Right cardiac atrium (tissue), 5 donors: ENCODE measurements around the gene TMED1. TPM values are rescaled to one million over a fixed set of nuclear protein-coding genes. Genes with fewer than 3 reads are reported as not detected.

Source experiments
- microRNA-seq, 2 donors: library from miRNA; unstranded; fragments of <30 nt; microRNA quantifications; one replicate each; pipeline ENCODE4 v1.2.0, GENCODE V29; 2020 to 2021
- polyA plus RNA-seq: library from polyadenylated mRNA; stranded (reverse); fragments of 200-250 nt; gene quantifications from one replicate; pipeline ENCODE4 v1.2.3, GENCODE V29; 2013
- total RNA-seq, 4 donors: library from RNA; stranded (reverse); fragmentation: NEBNext Ultra II Directional; extraction: Animal tissue kit (Norgen Biotek cat#: 25700); gene quantifications; one replicate each; pipeline ENCODE4 v1.2.1, GENCODE V29; 2021
- donor health status: healthy with polysubstance abuse.
- donor health status: DM: no; HTN: yes; CAD: no.
- donor health status: DM: no; HTN: no; CAD: no.
- donor health status: DM: no; HTN: yes; CAD: no; lungs with severe emphysema.
- donor health status: DM: yes; HTN: yes; CAD: no.

The TMED1 gene
- total and polyA plus RNA-seq, 5 donors, result 24.6 to 43.4 (median 28.7) TPM

Small RNAs within 50 kb of the gene (microRNA-seq; reads per million reads assigned to microRNA genes)
- gene MIR199A1, result 0 reads per million in 2 donors
- 0.42 to 0.54 reads per million in 2 donors for gene MIR6793

Other genes starting within 250 kb of the TMED1 start
- not detected for gene AP1M2, start 248.9 kb downstream of the TMED1 start, total RNA-seq
- 0.09 TPM for gene AP1M2, start 248.9 kb downstream of the TMED1 start, polyA plus RNA-seq
- gene SLC44A2, start 210.7 kb downstream of the TMED1 start, total RNA-seq, result 100 to 1,000 TPM; 105 to 145 (median 110) TPM
- 70.1 TPM for gene SLC44A2, start 210.7 kb downstream of the TMED1 start, polyA plus RNA-seq
- 100 to 1,000 TPM; 119 to 161 (median 141) TPM for gene ILF3, start 181.9 kb downstream of the TMED1 start, total RNA-seq
- gene ILF3, start 181.9 kb downstream of the TMED1 start, polyA plus RNA-seq, result 74.2 TPM
- gene QTRT1, start 134.8 kb downstream of the TMED1 start, total RNA-seq, result 10 to 100 TPM; 23.7 to 30.7 (median 26.1) TPM
- gene QTRT1, start 134.8 kb downstream of the TMED1 start, polyA plus RNA-seq, result 33.1 TPM
- 100 to 1,000 TPM; 176 to 202 (median 189) TPM for gene DNM2, start 118.1 kb downstream of the TMED1 start, total RNA-seq
- 129 TPM for gene DNM2, start 118.1 kb downstream of the TMED1 start, polyA plus RNA-seq
- gene C19orf38, start 12.2 kb upstream of the TMED1 start, total RNA-seq, result 1 to 10 TPM in 1 of 4 donors, under 1 TPM in 3; 0.39 to 1.4 (median 0.64) TPM
- gene C19orf38, start 12.2 kb upstream of the TMED1 start, polyA plus RNA-seq, result 0.23 TPM
- gene CARM1, start 35.3 kb upstream of the TMED1 start, total RNA-seq, result 10 to 100 TPM; 30.8 to 37.2 (median 32.6) TPM
- gene CARM1, start 35.3 kb upstream of the TMED1 start, polyA plus RNA-seq, result 35.2 TPM
- 10 to 100 TPM; 19.3 to 25.5 (median 24.4) TPM for gene YIPF2, start 92.4 kb upstream of the TMED1 start, total RNA-seq
- gene YIPF2, start 92.4 kb upstream of the TMED1 start, polyA plus RNA-seq, result 26.5 TPM
- gene TIMM29, start 92.6 kb upstream of the TMED1 start, total RNA-seq, result 10 to 100 TPM; 12.2 to 14.5 (median 13.0) TPM
- gene TIMM29, start 92.6 kb upstream of the TMED1 start, polyA plus RNA-seq, result 14.1 TPM
- 10 to 100 TPM; 33.1 to 49.6 (median 45.6) TPM for gene SMARCA4, start 124.8 kb upstream of the TMED1 start, total RNA-seq
- gene SMARCA4, start 124.8 kb upstream of the TMED1 start, polyA plus RNA-seq, result 39.7 TPM